IMR-90 (cell line): ENCODE data around the gene SYTL3. TPM values are rescaled to one million over a fixed set of nuclear protein-coding genes. Genes with fewer than 3 reads are reported as not detected.

Experiments used
- ATAC-seq: fragments of 200-7000 bp; cut with Tn5 transposase; 2 replicates; pipeline ENCODE4 v1.9.1; 2020; ENCODE audit warnings: low read depth, mild to moderate bottlenecking, moderate library complexity
- BruUV-seq: library from RNA; stranded (reverse); fragments of 400-500 nt; replicated peaks from 2 replicates; lab custom pipeline; 2021; lab: Mats Ljungman, UMichigan
- CTCF ChIA-PET: fragments of 300-600 bp; formaldehyde crosslinking; extraction: SDS; loops from one replicate; lab custom pipeline; 2021; ENCODE audit warnings: antibody characterized with exemption; lab: Yijun Ruan, JAX
- POLR2A ChIA-PET: fragments of 300-600 bp; sonication (Branson Sonifier 250); formaldehyde crosslinking; loops from one replicate; lab custom pipeline; 2022; ENCODE audit warnings: antibody characterized with exemption; ENCODE audit not compliant: unreplicated experiment; lab: Charles Lee
- DNase-seq: peaks from one replicate; pipeline ENCODE4 v3.0.0; 2013
- H2AFZ ChIP-seq: replicated peaks from 2 replicates; pipeline ENCODE3; 2013; ENCODE audit warnings: low read length, mild to moderate bottlenecking; ENCODE audit not compliant: poor library complexity
- H2AK5ac ChIP-seq: 2 replicates; pipeline ENCODE4 v1.6.1; 2013; ENCODE audit warnings: low read depth, low read length, inconsistent platforms
- H2AK9ac ChIP-seq: replicated peaks from 2 replicates; pipeline ENCODE3; 2013; ENCODE audit warnings: mild to moderate bottlenecking, low read depth, low read length, moderate library complexity; ENCODE audit not compliant: poor library complexity
- H2BK120ac ChIP-seq: 2 replicates; pipeline ENCODE4 v1.6.1; 2013; ENCODE audit warnings: low read depth, low read length, inconsistent platforms
- H2BK15ac ChIP-seq: 3 replicates; pipeline ENCODE4 v1.6.1; 2013; ENCODE audit warnings: low read depth, low read length, inconsistent platforms
- H2BK20ac ChIP-seq: 2 replicates; pipeline ENCODE4 v1.6.1; 2013; ENCODE audit warnings: low read depth, mild to moderate bottlenecking, inconsistent platforms, low read length, moderate library complexity
- H2BK5ac ChIP-seq: 2 replicates; pipeline ENCODE4 v1.6.1; 2013; ENCODE audit warnings: mild to moderate bottlenecking, low read depth, low read length, inconsistent platforms; ENCODE audit not compliant: poor library complexity, severe bottlenecking
- H3K14ac ChIP-seq: replicated peaks from 2 replicates; pipeline ENCODE4 v1.6.1; 2013; ENCODE audit warnings: low read depth, low read length, inconsistent platforms
- H3K18ac ChIP-seq: 2 replicates; pipeline ENCODE4 v1.6.1; 2013; ENCODE audit warnings: low read depth, low read length, control low read depth
- H3K23ac ChIP-seq: 2 replicates; pipeline ENCODE4 v1.6.1; 2013; ENCODE audit warnings: low read depth, low read length, inconsistent platforms
- H3K27ac ChIP-seq: 2 replicates; pipeline ENCODE4 v1.5.1; 2013; ENCODE audit warnings: mild to moderate bottlenecking, control low read depth, low read length; ENCODE audit not compliant: insufficient read depth
- H3K27me3 ChIP-seq: 2 replicates; pipeline ENCODE4 v1.6.1; 2013; ENCODE audit warnings: low read length; ENCODE audit not compliant: control insufficient read depth, insufficient read depth
- H3K36me3 ChIP-seq: 2 replicates; pipeline ENCODE4 v1.6.1; 2013; ENCODE audit warnings: low read length, mixed read lengths; ENCODE audit not compliant: control insufficient read depth, insufficient read depth
- H3K4ac ChIP-seq: 2 replicates; pipeline ENCODE4 v1.6.1; 2013; ENCODE audit warnings: low read depth, low read length, inconsistent platforms
- H3K4me1 ChIP-seq: 2 replicates; pipeline ENCODE4 v1.6.1; 2013; ENCODE audit warnings: low read length, mixed read lengths; ENCODE audit not compliant: control insufficient read depth, insufficient read depth
- H3K4me2 ChIP-seq: 2 replicates; pipeline ENCODE4 v1.6.1; 2013; ENCODE audit warnings: low read depth, mild to moderate bottlenecking, control low read depth, low read length, moderate library complexity
- H3K4me3 ChIP-seq: 2 replicates; pipeline ENCODE4 v1.5.1; 2013; ENCODE audit warnings: low read depth, mild to moderate bottlenecking, control low read depth, low read length, moderate library complexity; ENCODE audit not compliant: insufficient read depth
- H3K56ac ChIP-seq: 2 replicates; pipeline ENCODE4 v1.6.1; 2013; ENCODE audit warnings: low read length, inconsistent platforms; ENCODE audit not compliant: insufficient read depth; ENCODE audit errors: extremely low read depth
- H3K79me1 ChIP-seq, 2 experiments: 2 replicates each; pipeline ENCODE4 v1.6.1; 2013; ENCODE audit warnings: low read length in 2 of 2, inconsistent platforms in 1 of 2, low read depth in 1 of 2
- H3K9ac ChIP-seq: 2 replicates; pipeline ENCODE4 v1.6.1; 2013; ENCODE audit warnings: low read depth, low read length, control low read depth
- H3K9me1 ChIP-seq: 2 replicates; pipeline ENCODE4 v1.6.1; 2013; ENCODE audit warnings: low read length, inconsistent platforms; ENCODE audit not compliant: insufficient read depth
- H3K9me3 ChIP-seq: 2 replicates; pipeline ENCODE4 v1.6.1; 2013; ENCODE audit warnings: low read length; ENCODE audit not compliant: control insufficient read depth, insufficient read depth
- H4K20me1 ChIP-seq: 2 replicates; pipeline ENCODE4 v1.6.1; 2013; ENCODE audit warnings: low read length, inconsistent platforms; ENCODE audit not compliant: insufficient read depth
- H4K5ac ChIP-seq: 2 replicates; pipeline ENCODE4 v1.6.1; 2013; ENCODE audit warnings: mild to moderate bottlenecking, low read depth, low read length, control low read depth
- H4K8ac ChIP-seq, 2 experiments: 2 replicates each; pipeline ENCODE4 v1.6.1; 2013; ENCODE audit warnings: low read depth in 2 of 2, low read length in 2 of 2, control low read depth in 1 of 2, inconsistent platforms in 1 of 2
- H4K91ac ChIP-seq: 2 replicates; pipeline ENCODE4 v1.6.1; 2013; ENCODE audit warnings: low read depth, low read length, inconsistent platforms; ENCODE audit not compliant: insufficient read depth
- BHLHE40 ChIP-seq: fragments of 150-350 bp; IDR thresholded peaks from 2 replicates; pipeline ENCODE4 v1.6.1; 2016; ENCODE audit warnings: mild to moderate bottlenecking, low read depth, low read length
- FOS ChIP-seq: fragments of 150-350 bp; IDR thresholded peaks from 2 replicates; pipeline ENCODE4 v1.6.1; 2016; ENCODE audit warnings: low read depth, low read length
- MAFK ChIP-seq: IDR thresholded peaks from 2 replicates; pipeline ENCODE4 v1.6.1; 2012; ENCODE audit warnings: low read depth, low read length, improper control_type of control experiment
- RAD21 ChIP-seq: IDR thresholded peaks from 2 replicates; pipeline ENCODE4 v1.6.1; 2012; ENCODE audit warnings: low read length, improper control_type of control experiment
- WGBS, 2 experiments: methylation state at CpG; one replicate each; pipeline versions ENCODE4 v1.1.5 to v1.1.7; 2013; ENCODE audit warnings: missing lambda C conversion rate in 2 of 2; ENCODE audit not compliant: insufficient read length in 1 of 2; ENCODE audit errors: extremely low coverage in 2 of 2; 5-methylcytosine and 5-hydroxymethylcytosine counted together
- dilution Hi-C: fragments of 300-500 bp; cut with HindIII; formaldehyde crosslinking; loops from one replicate; pipeline ENCODE4 v1.14.3; 2018; ENCODE audit warnings: low sequenced_read_pairs; ENCODE audit not compliant: unreplicated experiment
- in situ Hi-C: fragments of 300-500 bp; cut with MboI; formaldehyde crosslinking; loops from 3 replicates; pipeline ENCODE4 v1.14.3; 2019; ENCODE audit warnings: low sequenced_read_pairs, inconsistent platforms, mixed read lengths
- intact Hi-C: fragments of 100-400 bp; cut with micrococcal nuclease; formaldehyde crosslinking; loops from 2 replicates; pipeline ENCODE4 v1.10.0; 2022
- polyA plus RNA-seq, 3 experiments: library from polyadenylated mRNA; depleted of rRNA; stranded (reverse); fragments of >200 nt; gene quantifications; 2 replicates each; pipeline ENCODE4 v1.2.3, GENCODE V29; 2012; ENCODE audit warnings: low replicate concordance in 1 of 3
- total RNA-seq: library from RNA; depleted of rRNA; stranded (reverse); fragments of >200 nt; gene quantifications from 2 replicates; pipeline ENCODE4 v1.2.3, GENCODE V29; 2012

The SYTL3 gene
- total and polyA plus RNA-seq, 2 of the 4 experiments (the other 2 are of a cell fraction), result 2.9 to 4.3 TPM

DNA sequence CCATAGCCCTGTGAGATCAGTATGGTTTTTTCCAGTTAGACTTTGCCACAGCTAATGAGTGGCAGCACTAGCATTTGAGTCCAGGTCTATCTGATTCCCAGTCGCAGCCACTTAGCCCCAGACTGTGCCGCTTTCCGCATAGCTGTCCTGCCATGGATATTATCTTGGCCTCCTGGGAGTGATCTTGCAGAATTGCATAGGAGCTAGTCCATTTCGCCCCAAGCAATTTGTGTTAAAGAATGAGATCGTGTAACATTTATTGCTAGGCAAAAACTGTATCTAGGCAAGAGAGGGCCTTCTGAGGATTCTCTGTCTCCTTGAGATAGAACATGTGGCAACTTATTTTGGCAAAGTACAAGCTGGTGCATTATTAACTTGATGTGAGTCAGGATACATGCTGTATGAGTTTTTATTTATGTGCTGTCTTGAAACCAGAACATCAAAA is 95.2 kb downstream of the SYTL3 start:
- no peaks in the 10 kb centered on the region for H3K27me3 ChIP-seq
- no peak overlapping the region for H2BK120ac ChIP-seq
- no peaks in the 10 kb centered on the region for H3K9me3 ChIP-seq
- no peak overlapping the region for H3K4ac ChIP-seq
- in situ Hi-C loops (no loop called here), intact Hi-C loops (no loop called here), dilution Hi-C loops (no loop called here)
- no peak overlapping the region for H3K27ac ChIP-seq
- ChIA-PET CTCF (no interaction called here), POLR2A (no interaction called here)
- H4K8ac ChIP-seq, result no peak overlapping the region
- no peak overlapping the region for H3K9ac ChIP-seq
- H4K5ac ChIP-seq, result no peak overlapping the region
- TF ChIP-seq FOS (no peak), BHLHE40 (no peak), MAFK (no peak), RAD21 (no peak)
- H3K14ac ChIP-seq, result no peak overlapping the region
- no peak overlapping the region for H3K18ac ChIP-seq
- no peaks in the 10 kb centered on the region for H3K4me1 ChIP-seq
- no peak overlapping the region for H2AK9ac ChIP-seq
- WGBS, 2 experiments, result 90% methylated on average over 2 of the region's 5 CpGs; no CpG with 5 or more reads in 1 of the 2 experiments
- no peak overlapping the region for H2AFZ ChIP-seq
- H3K4me3 ChIP-seq, result no peak overlapping the region
- ATAC-seq (no peak), DNase-seq (no peak)
- H3K4me2 ChIP-seq, result no peak overlapping the region
- no peaks in the 10 kb centered on the region for H3K79me1 ChIP-seq
- no peaks in the 10 kb centered on the region for H3K36me3 ChIP-seq
- H4K91ac ChIP-seq, result no peak overlapping the region
- no peak overlapping the region for H2BK5ac ChIP-seq
- peaks cover 5% of the 10 kb centered on the region; the same call in 1 of the 2 replicates for H3K9me1 ChIP-seq
- no peaks in the 10 kb centered on the region for H4K20me1 ChIP-seq
- H2BK15ac ChIP-seq, result no peak overlapping the region
- H2BK20ac ChIP-seq, result no peak overlapping the region
- H3K56ac ChIP-seq, result no peak overlapping the region
- no peak overlapping the region for H3K23ac ChIP-seq
- no TSS peak for BruUV-seq
- no peak overlapping the region for H2AK5ac ChIP-seq
